HG03097 (cell line): ENCODE measurements around the gene TAS2R3.
A peak's percentile ranks its signal among the peaks of the same experiment; 100 is the strongest.

Experiments used
- ATAC-seq: cut with Tn5 transposase; IDR thresholded peaks from one replicate; pipeline ENCODE4 v1.9.1; 2021; ENCODE audit not compliant: unreplicated experiment, low FRiP score

The TAS2R3 gene

GRCh38 chr7:141785706-141786552, 22.0 kb downstream of the TAS2R3 start:
- ATAC-seq: peak; percentile 59

- ATAC-seq: no peak
These were observed 24.4 kb downstream of the TAS2R3 start for GRCh38 chr7:141788296-141788695.

- no peak for ATAC-seq
These were observed 26.0 kb downstream of the TAS2R3 start, which contains the start of gene TAS2R5 for GRCh38 chr7:141789917-141790316. TSS of gene TAS2R5 (plus strand) at chr7:141790217. CDS start at chr7:141790362, 145 bp downstream.

GRCh38 chr7:141792526-141792925, 28.6 kb downstream of the TAS2R3 start:
- ATAC-seq: no peak
